Breast epithelium (tissue), 3 donors: ENCODE measurements around the gene CPSF4.

Source experiments
- CTCF ChIP-seq, 3 donors: fragments of 450-650 bp; IDR thresholded peaks; one replicate each; pipeline ENCODE4 v1.5.1; 2016 to 2017; ENCODE audit warnings: antibody characterized with exemption in 3 of 3, mild to moderate bottlenecking in 3 of 3, moderate library complexity in 3 of 3
- POLR2A ChIP-seq: fragments of 450-650 bp; IDR thresholded peaks from one replicate; pipeline ENCODE4 v1.6.1; 2016; ENCODE audit warnings: antibody characterized with exemption, mild to moderate bottlenecking, moderate library complexity

GRCh38 chr7:99449326-99449725, 10.6 kb downstream of the CPSF4 start:
- TF ChIP-seq POLR2A (no peak), CTCF (IDR thresholded peaks at IDR 0.05) (no peak)
